Ascending aorta (tissue), 2 donors: ENCODE results near the gene HTR4. TPM values are rescaled to one million over a fixed set of nuclear protein-coding genes. Genes with fewer than 3 reads are reported as not detected.

Experiments
- DNase-seq, 2 donors: peaks; one replicate each; pipeline ENCODE4 v3.0.0-alpha.2; 2019; ENCODE audit warnings: low spot score in 2 of 2
- H3K27ac ChIP-seq, 2 donors: fragments of 200-600 bp; sonication (generic); one replicate each; pipeline ENCODE4 v1.5.1; 2016 to 2017; ENCODE audit warnings: mild to moderate bottlenecking in 1 of 2
- H3K27me3 ChIP-seq: fragments of 200-600 bp; sonication (generic); one replicate; pipeline ENCODE4 v1.5.1; 2017
- H3K36me3 ChIP-seq, 2 donors: fragments of 200-600 bp; sonication (generic); one replicate each; pipeline ENCODE4 v1.5.1; 2016
- H3K4me1 ChIP-seq, 2 donors: fragments of 200-600 bp; sonication (generic); one replicate each; pipeline ENCODE4 v1.5.1; 2016 to 2017; ENCODE audit warnings: mild to moderate bottlenecking in 1 of 2
- H3K4me3 ChIP-seq, 2 donors: fragments of 200-600 bp; sonication (generic); one replicate each; pipeline ENCODE4 v1.5.1; 2016 to 2017; ENCODE audit warnings: mild to moderate bottlenecking in 1 of 2
- H3K9me3 ChIP-seq, 2 donors: fragments of 200-600 bp; sonication (generic); one replicate each; pipeline ENCODE4 v1.5.1; 2016
- intact Hi-C: fragments of 100-400 bp; cut with DNase I; formaldehyde crosslinking; loops from one replicate; pipeline ENCODE4 v1.15.1; 2023
- total RNA-seq: library from RNA; depleted of rRNA; stranded (reverse); fragments of >200 nt; gene quantifications from one replicate; pipeline ENCODE4 v1.1.0, GENCODE V29; 2016
- TF ChIP-seq, protein P1 (sequence below), 3 experiments: fragments of 200-600 bp in 2 of 3; fragments of 450-650 bp in 1 of 3; sonication (generic) in 2 of 3; IDR thresholded peaks; one replicate each; pipeline ENCODE4 v1.5.1; 2016 to 2019; ENCODE audit warnings: antibody characterized with exemption in 3 of 3, mild to moderate bottlenecking in 1 of 3, moderate library complexity in 1 of 3

Gene HTR4, protein sequence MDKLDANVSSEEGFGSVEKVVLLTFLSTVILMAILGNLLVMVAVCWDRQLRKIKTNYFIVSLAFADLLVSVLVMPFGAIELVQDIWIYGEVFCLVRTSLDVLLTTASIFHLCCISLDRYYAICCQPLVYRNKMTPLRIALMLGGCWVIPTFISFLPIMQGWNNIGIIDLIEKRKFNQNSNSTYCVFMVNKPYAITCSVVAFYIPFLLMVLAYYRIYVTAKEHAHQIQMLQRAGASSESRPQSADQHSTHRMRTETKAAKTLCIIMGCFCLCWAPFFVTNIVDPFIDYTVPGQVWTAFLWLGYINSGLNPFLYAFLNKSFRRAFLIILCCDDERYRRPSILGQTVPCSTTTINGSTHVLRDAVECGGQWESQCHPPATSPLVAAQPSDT
- total RNA-seq, result 0.21 TPM

GRCh38 chr5:148653836-148654781 lies at the start of gene HTR4:
TSS of gene HTR4 (minus strand) at chr5:148654527. CDS start at chr5:148637014, 17,513 bp downstream.
- H3K27me3 ChIP-seq, result no peaks in the 10 kb centered on the region
- no peaks in the 10 kb centered on the region for H3K36me3 ChIP-seq
- H3K4me3 ChIP-seq, result peak within 1 kb of the TSS; percentile 48 to 52
- intact Hi-C loops, result no loop called here
- no peak for DNase-seq
- H3K9me3 ChIP-seq, result no peaks in the 10 kb centered on the region
- TF ChIP-seq, protein P1, sequence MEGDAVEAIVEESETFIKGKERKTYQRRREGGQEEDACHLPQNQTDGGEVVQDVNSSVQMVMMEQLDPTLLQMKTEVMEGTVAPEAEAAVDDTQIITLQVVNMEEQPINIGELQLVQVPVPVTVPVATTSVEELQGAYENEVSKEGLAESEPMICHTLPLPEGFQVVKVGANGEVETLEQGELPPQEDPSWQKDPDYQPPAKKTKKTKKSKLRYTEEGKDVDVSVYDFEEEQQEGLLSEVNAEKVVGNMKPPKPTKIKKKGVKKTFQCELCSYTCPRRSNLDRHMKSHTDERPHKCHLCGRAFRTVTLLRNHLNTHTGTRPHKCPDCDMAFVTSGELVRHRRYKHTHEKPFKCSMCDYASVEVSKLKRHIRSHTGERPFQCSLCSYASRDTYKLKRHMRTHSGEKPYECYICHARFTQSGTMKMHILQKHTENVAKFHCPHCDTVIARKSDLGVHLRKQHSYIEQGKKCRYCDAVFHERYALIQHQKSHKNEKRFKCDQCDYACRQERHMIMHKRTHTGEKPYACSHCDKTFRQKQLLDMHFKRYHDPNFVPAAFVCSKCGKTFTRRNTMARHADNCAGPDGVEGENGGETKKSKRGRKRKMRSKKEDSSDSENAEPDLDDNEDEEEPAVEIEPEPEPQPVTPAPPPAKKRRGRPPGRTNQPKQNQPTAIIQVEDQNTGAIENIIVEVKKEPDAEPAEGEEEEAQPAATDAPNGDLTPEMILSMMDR (IDR thresholded peaks at IDR 0.05), result no peak
- H3K27ac ChIP-seq, result no peak within 1 kb of the TSS
- no peaks in the 10 kb centered on the region for H3K4me1 ChIP-seq

- H3K9me3 ChIP-seq, result no peaks in the 10 kb centered on the region
- H3K36me3 ChIP-seq, result no peaks in the 10 kb centered on the region
- H3K4me1 ChIP-seq, result no peaks in the 10 kb centered on the region
- H3K27me3 ChIP-seq, result no peaks in the 10 kb centered on the region
- TF ChIP-seq, protein P1 (IDR thresholded peaks at IDR 0.05), result no peak
- intact Hi-C loops, result no loop called here
- no peak overlapping the region for H3K4me3 ChIP-seq
- no peak for DNase-seq
- H3K27ac ChIP-seq, result no peak overlapping the region
These were observed 47.8 kb upstream of the HTR4 start for GRCh38 chr5:148702019-148702596.

- Histone ChIP-seq H3K27ac (no peak overlapping the region), H3K9me3 (no peaks in the 10 kb centered on the region), H3K4me3 (no peak overlapping the region), H3K27me3 (no peaks in the 10 kb centered on the region), H3K4me1 (peaks cover 0 to 2% of the 10 kb centered on the region in 2 donors), H3K36me3 (no peaks in the 10 kb centered on the region)
- TF ChIP-seq, protein P1 (IDR thresholded peaks at IDR 0.05), result no peak
- DNase-seq, result no peak
- intact Hi-C loops, result no loop called here
These were observed 44.7 kb upstream of the HTR4 start for GRCh38 chr5:148699028-148699427.

DNA sequence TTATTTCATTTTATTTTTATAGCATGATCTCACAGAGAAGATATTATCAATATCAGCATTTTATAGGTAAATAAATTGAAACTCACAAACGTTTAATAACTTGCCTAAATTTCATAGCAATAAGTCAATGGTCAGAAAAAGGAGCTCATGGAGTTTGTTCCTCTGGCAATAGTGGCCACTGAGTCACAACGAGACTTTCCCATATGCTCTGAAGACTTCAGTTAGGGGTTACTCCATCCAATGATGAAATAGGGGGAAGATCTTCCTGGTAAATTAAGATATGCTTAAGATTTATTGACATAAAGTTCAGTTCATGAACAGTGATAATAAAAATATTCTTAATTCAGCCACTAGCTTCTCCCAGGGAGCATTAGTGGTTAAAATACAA lies 43.5 kb upstream of the HTR4 start:
- intact Hi-C loops, result no loop called here
- no peaks in the 10 kb centered on the region for H3K27me3 ChIP-seq
- TF ChIP-seq, protein P1 (IDR thresholded peaks at IDR 0.05), result no peak
- H3K9me3 ChIP-seq, result no peaks in the 10 kb centered on the region
- H3K4me3 ChIP-seq, result peak overlapping the region in 1 of 2 donors; percentile 51
- no peaks in the 10 kb centered on the region for H3K36me3 ChIP-seq
- peak overlapping the region in 1 of 2 donors; percentile 49 for H3K27ac ChIP-seq
- peaks cover 0 to 2% of the 10 kb centered on the region in 2 donors for H3K4me1 ChIP-seq
- DNase-seq, result no peak

DNA sequence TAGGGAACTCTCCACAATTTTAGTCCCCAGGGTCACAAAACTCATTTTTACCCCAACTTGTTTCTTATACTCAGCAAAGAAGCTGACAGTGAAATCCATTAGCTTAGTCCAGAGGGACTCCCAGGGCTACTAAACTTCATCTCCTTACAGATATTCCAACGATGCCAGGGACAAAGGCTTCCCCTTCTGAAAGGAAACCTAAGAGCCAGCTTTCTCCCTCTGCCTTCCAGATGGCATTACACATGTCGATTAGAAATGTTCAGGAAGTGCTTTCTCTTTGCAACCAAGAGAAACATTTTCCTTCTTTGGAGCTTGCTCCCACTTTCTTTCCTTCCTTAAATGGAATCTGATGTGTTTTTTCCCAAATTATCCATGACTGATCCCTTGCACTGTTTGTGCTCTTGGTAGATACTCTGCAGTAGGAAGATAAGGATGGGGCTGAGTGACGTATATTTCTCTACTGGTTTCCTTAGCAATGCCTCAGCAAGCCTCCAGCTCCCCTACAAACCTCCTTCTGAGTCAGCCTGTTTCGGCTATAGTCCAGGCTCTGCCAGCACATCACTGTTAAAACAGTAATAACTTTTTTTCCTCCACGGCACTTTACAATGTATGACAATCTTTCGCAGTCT lies 43.0 kb upstream of the HTR4 start:
- no peaks in the 10 kb centered on the region for H3K36me3 ChIP-seq
- H3K27me3 ChIP-seq, result no peaks in the 10 kb centered on the region
- DNase-seq, result peak in 1 of 2 donors; percentile 71
- peak overlapping the region in 1 of 2 donors; percentile 51 for H3K4me3 ChIP-seq
- TF ChIP-seq, protein P1 (IDR thresholded peaks at IDR 0.05), result no peak
- H3K9me3 ChIP-seq, result no peaks in the 10 kb centered on the region
- intact Hi-C loops, result no loop called here
- H3K4me1 ChIP-seq, result peaks cover 0 to 2% of the 10 kb centered on the region in 2 donors
- H3K27ac ChIP-seq, result peak overlapping the region; percentile 22 to 65
